DND-41 (cell line): Measurements from ENCODE around the gene MEX3A.

Experiments
- EZH2 ChIP-seq: IDR thresholded peaks from 3 replicates; pipeline ENCODE4 v1.6.1; 2012; ENCODE audit warnings: borderline replicate concordance, low read depth, mild to moderate bottlenecking, moderate library complexity, low read length, inconsistent platforms; ENCODE audit not compliant: severe bottlenecking
- TF ChIP-seq, protein P1 (sequence below): IDR thresholded peaks from 2 replicates; pipeline ENCODE4 v1.5.1; 2012; ENCODE audit warnings: borderline replicate concordance, low read length, moderate library complexity, mild to moderate bottlenecking; ENCODE audit not compliant: poor library complexity, severe bottlenecking; ENCODE audit errors: extremely low read depth

DNA sequence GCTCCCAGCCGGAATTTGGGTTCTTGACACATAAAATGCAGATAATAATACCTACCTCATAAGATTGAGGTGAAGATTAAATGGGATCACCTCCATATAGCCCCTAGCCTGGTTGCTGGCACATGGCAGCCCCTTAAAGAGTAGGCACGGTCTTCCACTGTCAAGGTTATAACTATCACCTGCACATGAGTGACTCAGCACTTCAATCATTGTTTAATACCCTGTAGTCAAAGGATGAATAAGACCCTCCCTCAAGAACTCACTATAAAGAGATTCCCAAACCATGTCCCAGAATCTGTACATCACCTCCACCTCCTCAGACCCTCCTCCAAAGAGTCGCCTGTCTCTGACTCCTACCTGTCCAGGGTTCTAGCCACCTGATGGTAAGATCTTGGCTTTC is 25.8 kb upstream of the MEX3A start:
- TF ChIP-seq, protein P1, sequence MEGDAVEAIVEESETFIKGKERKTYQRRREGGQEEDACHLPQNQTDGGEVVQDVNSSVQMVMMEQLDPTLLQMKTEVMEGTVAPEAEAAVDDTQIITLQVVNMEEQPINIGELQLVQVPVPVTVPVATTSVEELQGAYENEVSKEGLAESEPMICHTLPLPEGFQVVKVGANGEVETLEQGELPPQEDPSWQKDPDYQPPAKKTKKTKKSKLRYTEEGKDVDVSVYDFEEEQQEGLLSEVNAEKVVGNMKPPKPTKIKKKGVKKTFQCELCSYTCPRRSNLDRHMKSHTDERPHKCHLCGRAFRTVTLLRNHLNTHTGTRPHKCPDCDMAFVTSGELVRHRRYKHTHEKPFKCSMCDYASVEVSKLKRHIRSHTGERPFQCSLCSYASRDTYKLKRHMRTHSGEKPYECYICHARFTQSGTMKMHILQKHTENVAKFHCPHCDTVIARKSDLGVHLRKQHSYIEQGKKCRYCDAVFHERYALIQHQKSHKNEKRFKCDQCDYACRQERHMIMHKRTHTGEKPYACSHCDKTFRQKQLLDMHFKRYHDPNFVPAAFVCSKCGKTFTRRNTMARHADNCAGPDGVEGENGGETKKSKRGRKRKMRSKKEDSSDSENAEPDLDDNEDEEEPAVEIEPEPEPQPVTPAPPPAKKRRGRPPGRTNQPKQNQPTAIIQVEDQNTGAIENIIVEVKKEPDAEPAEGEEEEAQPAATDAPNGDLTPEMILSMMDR = no peak
- no peak for TF ChIP-seq EZH2
